AG20443 (cell line): ENCODE measurements around the gene GCNT1.
"Not testable (repeated sequence)": the region's sequence is repeated elsewhere in the genome, so short reads cannot be mapped to it uniquely, and the experiment has no call there.

Experiments used
- DNase-seq: peaks from one replicate; pipeline ENCODE4 v3.0.0; 2012; ENCODE audit warnings: low spot score, mixed read lengths

The GCNT1 gene

DNA sequence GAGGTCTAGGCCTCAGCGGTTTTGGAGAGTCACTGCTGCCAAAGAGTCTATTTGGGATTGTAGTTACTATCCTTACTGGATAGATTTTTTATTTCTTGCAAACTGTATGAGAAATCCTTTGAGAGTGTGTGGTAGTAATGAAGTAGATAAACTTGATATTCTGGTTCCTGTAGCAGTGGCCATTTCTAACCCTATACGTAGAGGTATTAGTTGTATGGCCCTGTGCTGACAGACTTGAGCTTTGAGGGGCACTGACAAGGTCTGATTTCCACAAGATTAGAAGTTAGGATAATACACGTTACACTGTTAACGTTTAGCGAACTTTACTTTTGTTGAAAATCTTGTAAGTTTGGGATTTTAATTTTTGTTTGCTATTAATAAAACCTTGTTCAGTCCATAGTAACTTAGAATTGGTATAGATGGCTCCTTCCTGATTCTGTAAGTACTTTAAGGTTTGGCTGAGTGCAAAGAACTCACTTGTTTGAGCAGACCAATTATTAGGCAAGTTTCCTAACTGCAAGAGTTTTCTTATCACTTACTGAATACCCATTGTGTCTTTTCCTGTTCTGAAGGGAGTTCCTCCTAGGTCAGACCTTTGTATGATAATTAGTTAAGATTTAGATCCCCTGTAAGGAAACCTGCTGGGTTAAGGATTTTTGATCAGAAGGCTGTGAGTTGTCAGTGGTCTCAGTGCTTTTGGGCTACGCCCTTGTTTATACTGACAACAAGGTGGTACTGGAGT, 31.4 kb downstream of the GCNT1 start:
- no peak for DNase-seq

DNA sequence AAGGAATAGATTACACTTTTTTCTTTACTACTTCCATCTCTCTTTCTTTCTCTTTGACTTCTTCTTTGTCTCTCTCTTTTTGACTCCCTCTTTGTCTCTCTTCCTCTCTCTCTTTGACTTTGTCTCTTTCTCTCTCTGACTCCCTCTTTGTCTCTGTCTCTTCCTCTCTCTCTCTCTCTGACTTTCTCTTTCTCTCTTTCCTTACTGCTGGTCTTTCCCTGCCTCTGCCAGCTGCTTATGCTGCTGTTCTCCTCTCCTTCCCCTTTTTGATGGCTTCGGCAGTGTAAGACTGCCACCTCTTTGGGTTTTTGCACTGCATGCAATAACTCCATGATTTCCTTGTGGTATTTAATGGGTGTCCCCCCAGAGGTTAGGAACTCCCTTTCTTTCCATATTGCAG, 32.1 kb downstream of the GCNT1 start:
- not testable (repeated sequence) for DNase-seq

DNA sequence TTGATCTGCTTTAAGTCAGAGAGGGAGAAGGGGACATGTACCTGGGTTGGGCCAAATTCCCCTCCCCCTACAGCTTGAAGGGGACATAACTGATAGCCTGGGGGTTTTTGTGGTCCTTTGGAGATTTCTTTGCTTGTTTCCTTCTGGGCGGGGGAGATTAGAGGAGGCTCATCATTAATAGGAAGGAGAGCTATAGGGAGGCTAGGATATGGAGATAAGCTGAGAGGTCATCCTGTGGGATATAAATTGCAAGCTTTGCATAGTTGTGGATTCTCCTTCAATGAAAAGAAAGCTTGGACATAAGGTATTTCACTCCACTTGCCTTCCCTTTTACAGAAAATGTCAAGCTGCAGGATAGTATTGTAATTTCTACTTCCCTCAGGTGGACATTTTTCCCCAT, 34.5 kb downstream of the GCNT1 start:
- DNase-seq: not testable (repeated sequence)

DNA sequence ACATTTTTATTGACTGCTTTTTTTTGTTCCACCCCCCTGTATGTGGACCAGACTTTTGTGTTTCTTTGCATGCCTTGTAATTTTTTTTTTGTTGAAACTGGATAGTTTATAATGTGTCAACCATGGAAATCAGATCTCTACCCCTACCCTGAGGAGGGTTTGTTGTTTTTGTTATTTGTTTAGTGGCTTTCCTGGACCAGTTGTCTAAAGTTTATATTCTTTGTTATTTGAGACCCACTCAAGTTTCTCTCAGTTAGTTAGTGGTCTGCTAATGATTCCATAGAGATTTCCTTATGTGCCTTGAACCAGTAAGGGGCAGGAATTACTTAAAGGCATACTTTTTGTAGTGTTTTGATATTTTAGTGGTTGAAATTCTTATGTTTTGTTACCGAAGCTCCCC, 41.1 kb downstream of the GCNT1 start:
- no peak for DNase-seq

DNA sequence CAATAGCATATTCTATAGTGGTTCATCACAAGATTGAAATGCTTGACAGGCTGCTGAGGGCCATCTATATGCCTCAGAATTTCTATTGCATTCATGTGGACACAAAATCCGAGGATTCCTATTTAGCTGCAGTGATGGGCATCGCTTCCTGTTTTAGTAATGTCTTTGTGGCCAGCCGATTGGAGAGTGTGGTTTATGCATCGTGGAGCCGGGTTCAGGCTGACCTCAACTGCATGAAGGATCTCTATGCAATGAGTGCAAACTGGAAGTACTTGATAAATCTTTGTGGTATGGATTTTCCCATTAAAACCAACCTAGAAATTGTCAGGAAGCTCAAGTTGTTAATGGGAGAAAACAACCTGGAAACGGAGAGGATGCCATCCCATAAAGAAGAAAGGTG, 43.8 kb downstream of the GCNT1 start:
- no peak for DNase-seq

DNA sequence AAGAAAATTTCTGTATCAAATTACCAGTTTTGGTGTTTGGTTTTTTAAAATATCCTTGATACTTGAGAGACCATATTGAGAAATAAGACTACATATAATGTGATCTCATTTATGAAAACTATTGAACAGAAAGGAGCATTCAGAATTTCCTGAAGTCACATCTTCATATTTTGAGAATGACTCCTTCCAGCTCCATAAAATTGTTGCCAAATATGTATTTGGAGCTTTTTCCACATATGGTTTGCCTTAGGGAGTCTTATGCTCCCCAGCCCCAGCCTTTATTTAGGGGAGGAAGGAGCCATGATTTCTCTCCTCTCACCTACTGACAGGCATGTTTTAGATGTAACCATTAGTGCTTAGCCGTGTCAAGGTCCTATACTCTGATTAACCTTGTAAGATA, 51.1 kb downstream of the GCNT1 start:
- DNase-seq: peak; percentile 54

DNA sequence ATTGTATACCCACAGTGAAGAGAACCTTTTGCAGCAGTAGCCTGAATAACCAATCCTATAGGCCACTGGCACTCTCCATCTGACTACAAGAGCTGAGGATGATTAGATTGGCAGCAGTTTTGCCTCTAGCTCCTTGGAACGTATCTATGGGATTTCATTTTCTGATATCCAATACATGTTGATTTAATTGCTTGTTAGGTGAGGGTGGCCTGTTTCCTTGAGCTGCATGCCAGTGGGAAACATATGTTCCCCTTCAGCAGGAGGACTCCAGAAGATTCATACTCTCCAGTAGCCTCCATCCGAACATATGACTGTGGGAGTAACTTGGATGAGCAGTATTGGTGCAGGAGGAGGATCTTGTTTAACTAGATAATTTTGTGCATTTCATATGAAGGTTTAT, 51.5 kb downstream of the GCNT1 start:
- no peak for DNase-seq

DNA sequence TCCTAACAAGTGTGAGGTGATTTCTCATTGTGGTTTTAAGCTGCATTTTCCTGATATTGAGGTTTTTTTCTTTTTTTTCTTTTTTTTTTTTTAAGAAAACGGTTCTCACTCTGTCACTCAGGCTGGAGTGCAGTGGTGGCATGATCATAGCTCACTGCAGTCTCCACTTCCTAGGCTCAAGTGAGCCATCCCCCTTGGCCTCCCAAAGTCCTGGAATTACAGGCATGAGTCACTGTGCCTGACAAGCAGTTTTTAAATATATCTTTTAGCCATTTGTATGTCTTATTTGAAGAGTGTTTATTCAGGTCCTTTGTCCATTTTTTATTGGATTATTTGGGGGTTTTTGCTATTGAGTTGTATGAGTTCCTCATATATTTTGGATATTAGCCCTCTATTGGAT, 53.8 kb downstream of the GCNT1 start:
- no peak for DNase-seq

DNA sequence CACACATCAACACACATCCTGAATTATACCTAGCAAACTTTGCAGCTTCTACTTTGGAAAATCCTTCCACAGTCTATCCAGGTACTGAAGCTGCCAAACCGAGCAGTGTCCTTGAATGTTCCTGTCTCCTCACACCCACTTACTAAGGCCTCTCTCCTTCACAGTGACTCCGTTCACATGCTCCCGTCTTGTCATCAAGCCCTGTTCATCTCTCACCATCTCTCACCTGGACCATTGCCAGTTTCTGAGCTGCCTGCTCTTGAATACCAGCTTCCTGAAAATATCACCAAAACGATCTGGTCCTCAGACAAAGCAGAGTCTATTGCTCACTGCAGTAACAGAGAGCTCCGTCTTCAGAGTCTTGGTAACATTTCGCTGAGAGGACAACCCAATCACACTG, 57.4 kb downstream of the GCNT1 start:
- no peak for DNase-seq

DNA sequence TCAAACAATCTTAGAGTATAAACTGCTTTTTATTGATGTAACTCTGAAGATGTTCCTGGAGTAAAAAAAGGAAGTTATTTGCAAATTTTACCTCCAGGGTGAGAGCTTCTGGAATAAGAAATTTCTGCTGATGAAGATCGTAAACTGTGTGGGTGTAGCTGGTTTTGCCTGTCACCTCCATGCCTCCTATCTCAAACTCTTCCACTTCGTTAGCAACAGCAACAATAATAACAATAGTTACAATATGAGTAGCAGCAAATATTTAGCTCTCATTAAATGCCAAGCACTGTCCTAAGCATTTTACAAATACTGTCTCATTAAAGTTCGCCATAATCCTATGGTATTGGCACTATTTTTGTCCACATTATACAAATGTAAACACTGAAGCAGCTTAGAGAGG, 57.9 kb downstream of the GCNT1 start:
- no peak for DNase-seq

DNA sequence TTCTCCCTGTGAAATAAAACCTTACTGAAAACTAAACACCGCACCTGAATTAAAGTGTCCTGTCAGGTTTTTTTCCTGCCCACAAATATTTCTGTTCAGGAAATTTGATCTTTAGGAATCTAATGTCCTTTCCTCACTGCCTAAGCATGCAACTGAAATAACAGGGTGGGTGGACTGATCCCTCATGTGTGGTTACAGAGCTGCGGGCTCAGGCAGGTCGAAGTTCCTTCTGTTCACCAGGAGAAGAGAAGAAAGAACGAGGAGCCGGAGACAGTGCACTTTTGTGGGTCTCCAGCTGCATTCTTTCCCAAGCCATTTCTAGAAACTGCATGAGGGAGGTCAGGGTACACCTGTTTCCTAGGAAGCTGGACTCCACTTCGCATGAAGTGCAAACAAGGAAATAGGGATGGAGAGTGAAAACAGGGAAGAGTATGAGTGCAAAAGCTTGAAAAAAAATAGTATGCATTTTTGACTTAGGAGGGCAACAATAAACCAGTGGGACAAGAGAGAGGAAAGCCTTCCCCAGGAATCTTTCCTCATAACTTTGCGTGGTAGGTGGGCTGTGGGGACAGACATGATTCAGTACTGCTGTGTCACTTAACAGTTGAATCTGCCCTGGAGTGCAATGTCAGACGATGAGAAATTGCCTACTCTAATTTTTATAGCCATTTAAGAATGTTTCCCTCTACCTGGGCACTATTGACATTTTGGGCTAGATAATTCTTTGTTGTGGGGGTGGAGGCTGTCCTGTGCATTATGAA, 60.3 kb downstream of the GCNT1 start:
- no peak for DNase-seq

DNA sequence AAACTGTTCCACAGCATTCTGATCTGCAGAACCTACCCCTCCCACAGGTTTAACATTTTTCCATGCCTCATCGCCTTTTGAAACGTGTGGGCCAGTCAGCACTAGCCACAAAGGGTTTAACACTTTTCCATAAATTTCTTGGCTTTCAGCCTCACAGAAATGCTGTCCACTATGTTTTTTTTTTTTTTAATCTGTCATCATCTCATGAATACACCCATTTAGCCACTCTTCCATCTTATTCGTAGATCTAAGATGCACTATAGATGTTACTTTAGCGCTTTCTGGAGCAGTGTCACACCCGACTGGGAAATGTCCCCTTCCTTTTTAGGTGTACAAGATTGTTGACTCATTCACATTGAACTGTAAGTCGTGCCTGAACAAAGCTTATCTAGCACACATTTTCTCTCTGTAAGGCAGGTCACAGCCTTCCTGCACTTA, 62.3 kb downstream of the GCNT1 start:
- no peak for DNase-seq

DNA sequence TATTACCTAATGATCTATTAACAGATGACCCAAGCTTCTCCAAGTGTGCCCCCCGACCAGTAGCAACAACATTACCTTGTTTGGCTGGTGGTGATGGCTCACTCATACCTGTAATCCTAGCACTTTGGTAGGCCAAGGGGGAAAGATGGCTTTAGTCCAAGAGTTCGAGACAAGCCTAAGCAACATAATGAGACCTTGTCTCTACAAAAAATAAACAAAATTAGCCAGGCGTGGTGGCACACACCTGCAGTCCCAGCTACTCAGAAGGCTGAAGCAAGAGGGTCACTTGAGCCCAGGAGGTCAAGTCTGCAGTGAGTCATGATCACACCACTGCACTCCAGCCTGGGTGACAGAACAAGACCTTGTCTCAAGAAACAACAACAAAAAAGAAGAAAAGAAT, 62.9 kb downstream of the GCNT1 start:
- no peak for DNase-seq

DNA sequence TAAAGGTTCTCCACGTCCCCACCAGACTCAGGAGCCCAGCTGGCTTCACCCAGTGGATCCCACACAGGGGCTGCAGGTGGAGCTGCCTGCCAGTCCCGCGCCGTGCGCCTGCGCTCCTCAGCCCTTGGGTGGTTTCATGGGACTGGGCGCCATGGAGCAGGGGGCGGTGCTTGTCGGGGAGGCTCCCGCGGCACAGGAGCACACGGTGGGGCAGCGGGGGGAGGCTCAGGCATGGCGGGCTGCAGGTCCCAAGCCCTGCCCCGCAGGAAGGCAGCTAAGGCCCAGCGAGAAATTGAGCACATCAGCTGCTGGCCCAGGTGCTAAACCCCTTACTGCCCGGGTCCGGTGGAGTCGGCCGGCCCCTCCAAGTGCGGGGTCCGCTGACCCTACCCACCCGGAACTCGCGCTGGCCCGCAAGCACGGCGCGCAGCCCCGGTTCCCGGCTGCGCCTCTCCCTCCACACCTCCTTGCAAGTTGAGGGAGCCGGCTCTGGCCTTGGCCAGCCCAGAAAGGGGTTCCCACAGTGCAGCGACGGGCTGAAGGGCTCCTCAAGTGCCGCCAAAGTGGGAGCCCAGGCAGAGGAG, 64.7 kb downstream of the GCNT1 start:
- not testable (repeated sequence) for DNase-seq

DNA sequence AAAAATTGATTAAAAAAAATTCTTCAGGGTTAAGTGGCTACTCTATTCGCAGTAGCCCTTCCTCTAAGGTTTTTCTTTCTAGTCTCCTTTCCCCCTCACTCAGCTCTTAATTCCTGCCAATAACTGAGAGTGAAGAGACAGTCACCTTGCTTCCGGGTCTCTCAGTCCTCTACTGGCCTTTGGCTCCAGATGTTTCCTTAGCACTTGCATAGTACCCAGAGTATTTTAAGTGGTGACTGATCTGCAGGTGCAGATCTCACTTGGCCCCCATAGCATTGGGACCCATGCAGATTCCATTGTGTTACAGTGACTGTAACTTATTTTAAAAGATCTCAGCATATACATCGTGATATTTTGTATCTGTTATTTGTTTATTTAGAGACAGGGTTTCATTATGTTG, 66.2 kb downstream of the GCNT1 start:
- no peak for DNase-seq

DNA sequence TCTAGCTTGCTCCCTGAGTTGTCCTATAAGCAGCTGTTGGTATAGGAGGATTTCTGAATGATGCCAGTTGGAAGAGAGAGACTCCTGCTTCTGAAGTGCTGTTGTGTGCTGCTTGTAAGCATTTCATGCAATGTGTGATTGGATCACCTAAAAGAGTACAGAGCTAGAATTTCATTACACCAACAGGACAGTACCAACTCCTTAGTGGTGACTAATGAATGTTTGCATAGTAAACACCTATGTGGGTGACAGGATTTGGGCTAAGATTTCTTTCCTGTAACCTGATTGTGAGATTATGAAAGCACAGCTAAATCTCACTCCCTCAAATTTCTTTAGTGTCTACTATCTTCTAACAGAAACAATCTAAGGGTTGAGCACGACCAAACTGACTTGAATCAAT, 67.0 kb downstream of the GCNT1 start:
- DNase-seq: no peak

DNA sequence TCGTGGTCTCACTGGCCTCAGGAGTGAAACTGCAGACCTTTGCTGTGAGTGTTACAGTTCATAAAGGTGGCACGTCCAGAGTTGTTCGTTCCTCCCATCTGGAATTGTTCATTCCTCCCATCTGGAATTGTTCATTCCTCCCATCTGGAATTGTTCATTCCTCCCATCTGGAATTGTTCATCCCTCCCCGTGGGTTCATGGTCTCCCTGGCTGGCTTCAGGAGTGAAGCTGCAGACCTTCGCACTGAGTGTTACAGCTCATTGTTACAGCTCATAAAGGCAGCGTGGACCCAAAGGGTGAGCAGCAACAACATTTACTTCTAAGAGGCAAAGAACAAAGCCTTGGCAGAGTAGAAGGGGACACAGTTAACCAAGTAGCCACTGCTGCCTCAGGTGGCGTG, 69.1 kb downstream of the GCNT1 start:
- peak; percentile 20 for DNase-seq

DNA sequence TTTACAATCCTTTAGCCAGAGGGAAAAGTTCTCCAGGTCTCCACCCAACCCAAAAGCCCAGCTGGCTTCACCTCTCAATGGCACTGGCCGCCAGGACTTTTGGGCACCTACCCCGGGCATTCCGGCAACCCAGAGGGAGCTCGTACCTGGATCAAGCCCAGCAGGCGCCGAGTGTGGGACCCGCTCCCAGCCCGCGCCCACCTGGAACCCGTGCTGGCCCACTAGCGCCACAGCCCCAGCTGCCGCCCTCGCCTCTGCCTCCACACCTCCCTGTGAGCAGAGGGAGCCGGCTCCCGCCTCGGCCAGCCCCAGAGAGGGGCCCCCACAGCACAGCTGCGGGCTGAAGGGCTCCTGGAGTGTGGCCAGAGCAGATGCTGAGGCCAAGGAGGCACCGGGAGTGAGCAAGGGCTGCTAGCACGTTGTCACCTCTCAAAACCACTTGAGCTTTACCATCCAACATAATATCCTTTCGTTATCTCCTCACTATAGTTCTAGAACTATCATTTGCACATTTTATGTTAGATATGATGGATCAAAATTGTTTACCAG, 69.7 kb downstream of the GCNT1 start:
- no peak for DNase-seq

DNA sequence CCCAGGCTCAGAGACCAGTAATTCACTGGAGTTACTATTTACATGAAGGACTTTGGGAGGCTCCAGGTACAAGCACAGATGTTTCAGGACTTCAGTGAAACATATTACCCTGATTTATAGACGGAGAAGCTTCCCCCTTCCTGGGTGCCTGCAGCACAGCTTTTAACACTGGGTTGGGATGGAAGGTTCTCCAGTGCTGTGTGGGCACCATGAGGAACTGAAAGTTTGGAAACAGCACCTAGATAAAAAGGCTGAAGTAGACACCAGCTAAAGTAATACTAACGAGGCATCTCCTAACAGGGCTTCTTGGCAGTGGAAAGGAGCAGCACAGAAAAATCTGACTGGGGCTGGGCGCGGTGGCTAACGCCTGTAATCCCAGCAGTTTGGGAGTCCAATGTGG, 70.7 kb downstream of the GCNT1 start:
- no peak for DNase-seq

DNA sequence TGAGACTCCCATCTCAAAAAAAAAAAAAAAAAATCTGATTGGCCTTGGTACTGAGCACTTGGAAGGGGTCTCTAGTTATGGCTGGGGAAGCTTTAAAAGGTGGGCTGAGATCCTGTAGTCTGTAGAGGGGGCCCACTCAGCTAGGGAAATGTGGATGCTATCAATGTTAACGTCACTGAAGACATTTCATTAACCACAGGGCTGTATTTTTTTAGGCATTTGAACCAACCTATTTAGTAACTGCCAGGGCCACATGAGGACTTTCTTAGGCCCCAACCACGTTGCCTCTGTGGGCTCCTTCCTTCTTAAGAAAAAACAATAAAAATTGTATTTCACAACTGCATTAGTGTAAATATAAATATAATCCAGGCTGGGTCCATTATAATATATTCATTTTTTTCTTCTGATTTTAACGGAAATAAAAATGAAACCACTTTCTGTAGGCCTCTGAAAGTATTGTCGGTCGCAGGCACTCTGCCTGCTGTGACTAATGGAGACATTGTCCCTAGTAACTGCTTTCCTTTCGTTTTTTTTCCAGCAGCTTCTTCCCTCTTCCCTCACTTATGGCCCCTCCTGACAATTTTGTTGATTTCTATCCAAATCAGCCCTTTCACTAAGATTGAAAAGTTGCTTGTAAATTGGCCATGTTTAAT, 71.6 kb downstream of the GCNT1 start:
- peak; percentile 58 for DNase-seq

DNA sequence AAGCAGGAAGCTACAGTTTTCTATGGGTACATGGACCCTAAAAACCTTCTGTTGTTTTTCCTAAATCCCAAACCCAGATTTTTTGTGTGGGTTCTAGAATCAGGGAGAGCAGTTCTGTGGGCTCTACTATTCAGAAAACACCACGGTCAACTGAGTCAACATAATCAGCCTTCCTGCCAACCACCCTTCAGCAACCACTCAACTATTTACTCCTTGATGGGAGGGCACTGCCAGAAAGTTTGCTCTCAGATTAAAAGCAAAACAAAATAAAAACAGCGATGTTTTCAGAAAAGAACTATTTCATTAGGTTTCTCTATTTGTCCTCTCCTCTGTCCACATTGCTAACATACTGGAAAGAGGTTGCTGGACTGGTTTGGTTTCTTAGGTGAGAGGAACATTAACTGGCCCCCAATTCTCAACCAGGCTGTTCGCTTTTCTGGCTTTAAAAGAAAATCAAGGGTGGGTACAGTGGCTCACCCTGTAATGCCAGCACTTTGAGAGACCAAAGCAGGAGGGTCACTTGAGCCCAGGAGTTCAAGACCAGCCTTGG, 72.3 kb downstream of the GCNT1 start:
- no peak for DNase-seq

DNA sequence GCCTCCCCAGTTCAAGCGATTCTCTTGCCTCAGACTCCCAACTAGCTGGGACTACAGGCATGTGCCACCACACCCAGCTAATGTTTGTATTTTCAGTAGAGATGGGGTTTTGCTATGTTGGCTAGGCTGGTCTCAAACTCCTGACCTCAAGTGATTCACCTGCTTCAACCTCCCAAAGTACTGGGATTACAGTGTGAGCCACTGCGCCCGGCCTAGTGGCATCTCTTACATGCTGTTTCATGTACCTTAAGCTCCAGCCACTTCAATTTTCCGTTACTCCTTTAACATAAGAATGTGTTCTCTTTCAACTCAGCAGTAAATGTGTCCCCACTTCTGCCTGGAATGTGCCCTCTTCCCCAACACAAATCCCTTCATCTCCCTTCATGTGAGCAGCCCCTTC, 73.9 kb downstream of the GCNT1 start:
- not testable (repeated sequence) for DNase-seq
